ENCODE measurements around the gene CABP7. TPM values are rescaled to one million over a fixed set of nuclear protein-coding genes. Genes with fewer than 3 reads are reported as not detected.

CABP7 gene
- total and polyA plus RNA-seq, 2 of the 8 experiments (the other 6 are each of a cell fraction or from before 2014, with no cell fraction given) = 0.20 to 0.36 TPM

GRCh38 chr22:29697853-29698598 is 21.8 kb upstream of the CABP7 start:
- Histone ChIP-seq H4K8ac (ENCODE audit: extremely low read depth, insufficient read depth, low read length) (no peak overlapping the region), H4K20me1 (replicated peaks in 1 of 2; ENCODE audit: control insufficient read depth in 1 of 2, insufficient read depth in 2 of 2, low read length in 2 of 2) (peaks cover 5 to 6% of the 10 kb centered on the region in 2 experiments), H4K91ac (replicated peaks; ENCODE audit: insufficient read length, low read length) (no peak overlapping the region), H3K56ac (replicated peaks; ENCODE audit: insufficient read length, low read depth, low read length) (no peak overlapping the region), H3K9me3 (ENCODE audit: insufficient read depth in 2 of 2, low read depth in 1 of 2, low read length in 1 of 2) (no peaks in the 10 kb centered on the region), H3K4ac (replicated peaks; ENCODE audit: insufficient read length, low read depth, low read length) (no peak overlapping the region), H3K4me1 (replicated peaks in 1 of 4; ENCODE audit: control insufficient read depth in 3 of 4, insufficient read depth in 4 of 4, low read length in 3 of 4) (peaks cover 9 to 28% (median 22%) of the 10 kb centered on the region in 4 experiments), H3K79me1 (ENCODE audit: low read depth, low read length) (no peaks in the 10 kb centered on the region), H2BK120ac (replicated peaks; ENCODE audit: low read depth, low read length) (no peak overlapping the region), H2BK20ac (ENCODE audit: low read length) (no peak overlapping the region), H3K18ac (ENCODE audit: extremely low read depth, low read length) (no peak overlapping the region), H3K27ac (ENCODE audit: low read depth, low read length) (no peak overlapping the region), H3K4me2 (ENCODE audit: insufficient read depth in 1 of 2, low read depth in 2 of 2, low read length in 2 of 2) (no peak overlapping the region), H3K9ac (replicated peaks in 1 of 4; ENCODE audit: extremely low read depth in 1 of 4, low read depth in 3 of 4, low read length in 3 of 4) (no peak overlapping the region), H3K36me3 (ENCODE audit: control insufficient read depth in 2 of 4, insufficient read depth in 4 of 4, low read length in 3 of 4) (no peaks in the 10 kb centered on the region; a peak in 1 of 8 replicates), H4K5ac (ENCODE audit: insufficient read length, low read depth, low read length) (no peak overlapping the region), H3K23ac (ENCODE audit: insufficient read length) (no peak overlapping the region), H3K23me2 (ENCODE audit: low read depth, low read length) (peaks cover 5% of the 10 kb centered on the region; the same call in 1 of the 2 replicates), H3K14ac (ENCODE audit: insufficient read length) (no peak overlapping the region), H3K4me3 (ENCODE audit: extremely low read depth in 1 of 4, insufficient read depth in 2 of 4, low read depth in 3 of 4, low read length in 4 of 4) (no peak overlapping the region), H3K27me3 (replicated peaks in 1 of 4; ENCODE audit: control insufficient read depth in 3 of 4, extremely low read depth in 1 of 4, insufficient read depth in 3 of 4, low read length in 3 of 4) (peaks cover 0 to 20% (median 5%) of the 10 kb centered on the region in 4 experiments; a peak in 3 of 7 replicates), H2BK12ac (ENCODE audit: low read depth, low read length) (no peak overlapping the region), H2BK15ac (ENCODE audit: low read length) (no peak overlapping the region), H2AFZ (ENCODE audit: low read length) (no peak overlapping the region), H2BK5ac (ENCODE audit: low read depth, low read length) (no peak overlapping the region), H2AK5ac (ENCODE audit: low read depth, low read length) (no peak overlapping the region), H3K79me2 (ENCODE audit: control insufficient read depth in 1 of 2, insufficient read depth in 2 of 2, low read length in 2 of 2) (no peaks in the 10 kb centered on the region)
- CTCF ChIA-PET (ENCODE audit: partially characterized antibody) = interaction anchor here (1.0 to 1.7 kb wide), 7 partner anchors 8 to 391 kb away, joined by 3 to 4 read pairs (median 3); no protein-coding TSS in a partner anchor
- POLR2A ChIA-PET (ENCODE audit: partially characterized antibody) = interaction anchor here (0.8 kb wide), 1 partner anchor 144 kb away, joined by 3 read pairs; the partner anchor contains the start of gene THOC5
- DNase-seq (ENCODE audit: low read depth in 1 of 2, low spot score in 2 of 2) (no peak), FAIRE-seq (no peak)
- WGBS, 2 experiments (ENCODE audit: extremely low coverage in 1 of 2, insufficient coverage in 1 of 2, insufficient read length in 1 of 2, insufficient replicate concordance in 2 of 2, low coverage in 1 of 2, low lambda C conversion rate in 2 of 2, missing lambda C conversion rate in 1 of 2) = 92% methylated on average over 12 of the region's 16 CpGs; no CpG with 5 or more reads in 1 of the 2 experiments
- TF ChIP-seq TCF12 (IDR thresholded peaks at IDR 0.05; ENCODE audit: low read depth, low read length) = no peak
- no peak for TF ChIP-seq JUND (IDR thresholded peaks at IDR 0.05; ENCODE audit: low read length)
- TF ChIP-seq TAF1 (IDR thresholded peaks at IDR 0.05; ENCODE audit: low read depth, low read length) = no peak
- no peak for TF ChIP-seq BCL11A (IDR thresholded peaks at IDR 0.05; ENCODE audit: low read depth in 2 of 2, low read length in 2 of 2)
- no peak for TF ChIP-seq SUZ12 (IDR thresholded peaks at IDR 0.05; ENCODE audit: low read length)
- no peak for TF ChIP-seq SIX5 (IDR thresholded peaks at IDR 0.05; ENCODE audit: low read depth, low read length)
- TF ChIP-seq BRCA1 (IDR thresholded peaks at IDR 0.05; ENCODE audit: low read depth, low read length) = no peak
- TF ChIP-seq USF2 (IDR thresholded peaks at IDR 0.05; ENCODE audit: low read length) = no peak
- no peak for TF ChIP-seq CBX8 (IDR thresholded peaks at IDR 0.05; ENCODE audit: borderline replicate concordance, low read depth, low read length)
- TF ChIP-seq MAX (IDR thresholded peaks at IDR 0.05) = no peak
- no peak for TF ChIP-seq RAD21 (IDR thresholded peaks at IDR 0.05 in 1 of 2, conservative IDR thresholded peaks at IDR 0.05 in 1 of 2; ENCODE audit: low read depth in 2 of 2, low read length in 2 of 2)
- TF ChIP-seq CREB1 (IDR thresholded peaks at IDR 0.05) = no peak

Measured in H1 (cell line).